IPS-20b (cell line): Measurements from ENCODE around the gene ANP32A.

Experiments
- H3K27ac ChIP-seq: one replicate; pipeline ENCODE4 v1.5.1; 2013; ENCODE audit warnings: low read length
- H3K27me3 ChIP-seq: 2 replicates; pipeline ENCODE4 v1.6.1; 2013; ENCODE audit warnings: mild to moderate bottlenecking, low read length, inconsistent platforms; ENCODE audit not compliant: insufficient read depth
- H3K36me3 ChIP-seq: 2 replicates; pipeline ENCODE4 v1.6.1; 2013; ENCODE audit warnings: low read depth, mild to moderate bottlenecking, inconsistent platforms, low read length, moderate library complexity; ENCODE audit not compliant: insufficient read depth
- H3K4me1 ChIP-seq: 2 replicates; pipeline ENCODE4 v1.6.1; 2013; ENCODE audit warnings: mild to moderate bottlenecking, control low read depth, inconsistent platforms, low read length, moderate library complexity; ENCODE audit not compliant: insufficient read depth
- H3K4me3 ChIP-seq: 2 replicates; pipeline ENCODE4 v1.5.1; 2013; ENCODE audit warnings: mild to moderate bottlenecking, low read length, inconsistent platforms
- H3K9ac ChIP-seq: 2 replicates; pipeline ENCODE4 v1.6.1; 2013; ENCODE audit warnings: low read depth, mild to moderate bottlenecking, inconsistent platforms, low read length, moderate library complexity
- H3K9me3 ChIP-seq: 2 replicates; pipeline ENCODE4 v1.6.1; 2013; ENCODE audit warnings: mild to moderate bottlenecking, low read depth, low read length, inconsistent platforms; ENCODE audit not compliant: insufficient read depth

Gene ANP32A

GRCh38 chr15:68818769-68819494, 1.8 kb downstream of the ANP32A start:
- Histone ChIP-seq H3K9me3 (no peaks in the 10 kb centered on the region), H3K36me3 (peaks cover 12% of the 10 kb centered on the region; the same call in 1 of the 2 replicates), H3K27me3 (peaks cover 30% of the 10 kb centered on the region), H3K9ac (peak overlapping the region; percentile 99), H3K4me1 (peaks cover 31% of the 10 kb centered on the region), H3K27ac (peak overlapping the region; percentile 66), H3K4me3 (peak overlapping the region; percentile 99)

GRCh38 chr15:68818066-68818768, 2.5 kb downstream of the ANP32A start:
- Histone ChIP-seq H3K4me3 (peak overlapping the region; percentile 99; the same call in 1 of the 2 replicates), H3K36me3 (peaks cover 12% of the 10 kb centered on the region; the same call in 1 of the 2 replicates), H3K4me1 (peaks cover 29% of the 10 kb centered on the region), H3K27ac (peak overlapping the region; percentile 75), H3K9me3 (no peaks in the 10 kb centered on the region), H3K9ac (peak overlapping the region; percentile 99), H3K27me3 (peaks cover 23% of the 10 kb centered on the region)

- no peaks in the 10 kb centered on the region for H3K9me3 ChIP-seq
Measured at GRCh38 chr15:68817304-68818065, 3.2 kb downstream of the ANP32A start.

GRCh38 chr15:68816795-68817303, 3.8 kb downstream of the ANP32A start:
- peaks cover 21% of the 10 kb centered on the region for H3K4me1 ChIP-seq
- peak overlapping the region; percentile 52 for H3K27ac ChIP-seq
- peak overlapping the region; percentile 99 for H3K4me3 ChIP-seq
- H3K9me3 ChIP-seq, result no peaks in the 10 kb centered on the region
- H3K9ac ChIP-seq, result peak overlapping the region; percentile 99
- peaks cover 10% of the 10 kb centered on the region for H3K27me3 ChIP-seq
- peaks cover 12% of the 10 kb centered on the region; the same call in 1 of the 2 replicates for H3K36me3 ChIP-seq

More at GRCh38 chr15:68817304-68818065, 3.2 kb downstream of the ANP32A start:
- Histone ChIP-seq H3K4me3 (peak overlapping the region; percentile 99), H3K36me3 (peaks cover 12% of the 10 kb centered on the region; the same call in 1 of the 2 replicates), H3K9ac (peak overlapping the region; percentile 99), H3K27ac (peak overlapping the region; percentile 52), H3K4me1 (peaks cover 26% of the 10 kb centered on the region), H3K27me3 (peaks cover 16% of the 10 kb centered on the region)

- Histone ChIP-seq H3K9ac (peak overlapping the region; percentile 99; the same call in 1 of the 2 replicates), H3K27ac (no peak overlapping the region)
Measured at GRCh38 chr15:68816158-68816557, 4.5 kb downstream of the ANP32A start.

GRCh38 chr15:68815598-68815997, 5.1 kb downstream of the ANP32A start:
- H3K36me3 ChIP-seq, result peaks cover 12% of the 10 kb centered on the region; the same call in 1 of the 2 replicates
- H3K9ac ChIP-seq, result no peak overlapping the region
- H3K27ac ChIP-seq, result no peak overlapping the region
- H3K4me1 ChIP-seq, result peaks cover 21% of the 10 kb centered on the region
- H3K9me3 ChIP-seq, result no peaks in the 10 kb centered on the region
- 0 out of 2 replicates have a peak, but pooled peaks cover 4% of the 10 kb centered on the region for H3K27me3 ChIP-seq
- peak overlapping the region; percentile 99; the same call in 1 of the 2 replicates for H3K4me3 ChIP-seq

More at GRCh38 chr15:68816158-68816557, 4.5 kb downstream of the ANP32A start:
- peak overlapping the region; percentile 99 for H3K4me3 ChIP-seq
- no peaks in the 10 kb centered on the region for H3K9me3 ChIP-seq
- H3K36me3 ChIP-seq, result peaks cover 12% of the 10 kb centered on the region; the same call in 1 of the 2 replicates
- 0 out of 2 replicates have a peak, but pooled peaks cover 4% of the 10 kb centered on the region for H3K27me3 ChIP-seq
- H3K4me1 ChIP-seq, result peaks cover 21% of the 10 kb centered on the region

- no peak overlapping the region for H3K27ac ChIP-seq
- no peak overlapping the region for H3K4me3 ChIP-seq
- no peak overlapping the region for H3K9ac ChIP-seq
- H3K36me3 ChIP-seq, result peaks cover 17% of the 10 kb centered on the region; the same call in 1 of the 2 replicates
- H3K27me3 ChIP-seq, result 0 out of 2 replicates have a peak, but pooled peaks cover 4% of the 10 kb centered on the region
- peaks cover 21% of the 10 kb centered on the region for H3K4me1 ChIP-seq
- H3K9me3 ChIP-seq, result no peaks in the 10 kb centered on the region
Measured at GRCh38 chr15:68814596-68814995, 6.1 kb downstream of the ANP32A start.

GRCh38 chr15:68812597-68813431, 7.9 kb downstream of the ANP32A start:
- H3K36me3 ChIP-seq, result peaks cover 34% of the 10 kb centered on the region; the same call in 1 of the 2 replicates
- no peaks in the 10 kb centered on the region for H3K9me3 ChIP-seq
- H3K27ac ChIP-seq, result no peak overlapping the region
- no peak overlapping the region for H3K4me3 ChIP-seq
- H3K9ac ChIP-seq, result no peak overlapping the region
- 0 out of 2 replicates have a peak, but pooled peaks cover 4% of the 10 kb centered on the region for H3K27me3 ChIP-seq
- peaks cover 36% of the 10 kb centered on the region for H3K4me1 ChIP-seq

- Histone ChIP-seq H3K27me3 (0 out of 2 replicates have a peak, but pooled peaks cover 4% of the 10 kb centered on the region), H3K36me3 (peaks cover 37% of the 10 kb centered on the region; the same call in 1 of the 2 replicates), H3K27ac (no peak overlapping the region), H3K9me3 (no peaks in the 10 kb centered on the region), H3K9ac (no peak overlapping the region), H3K4me1 (peaks cover 40% of the 10 kb centered on the region), H3K4me3 (no peak overlapping the region)
Measured at GRCh38 chr15:68812069-68812468, 8.6 kb downstream of the ANP32A start.

- Histone ChIP-seq H3K9ac (no peak overlapping the region), H3K27me3 (no peaks in the 10 kb centered on the region), H3K27ac (no peak overlapping the region), H3K4me3 (no peak overlapping the region), H3K4me1 (peaks cover 29% of the 10 kb centered on the region), H3K9me3 (no peaks in the 10 kb centered on the region), H3K36me3 (peaks cover 40% of the 10 kb centered on the region)
Measured at GRCh38 chr15:68809517-68809916, 11.2 kb downstream of the ANP32A start.
